Loucy (cell line): ENCODE measurements around the gene RAD50.

Source experiments
- CTCF ChIP-seq: fragments of 200-600 bp; sonication (generic); conservative IDR thresholded peaks from 2 replicates; pipeline ENCODE4 v1.5.1; 2014; ENCODE audit warnings: mild to moderate bottlenecking, antibody characterized with exemption, low read length
- EZH2phosphoT487 ChIP-seq: fragments of 200-600 bp; IDR thresholded peaks from 2 replicates; pipeline ENCODE4 v1.6.1; 2018; ENCODE audit warnings: antibody characterized with exemption, mild to moderate bottlenecking, moderate library complexity, borderline replicate concordance

DNA sequence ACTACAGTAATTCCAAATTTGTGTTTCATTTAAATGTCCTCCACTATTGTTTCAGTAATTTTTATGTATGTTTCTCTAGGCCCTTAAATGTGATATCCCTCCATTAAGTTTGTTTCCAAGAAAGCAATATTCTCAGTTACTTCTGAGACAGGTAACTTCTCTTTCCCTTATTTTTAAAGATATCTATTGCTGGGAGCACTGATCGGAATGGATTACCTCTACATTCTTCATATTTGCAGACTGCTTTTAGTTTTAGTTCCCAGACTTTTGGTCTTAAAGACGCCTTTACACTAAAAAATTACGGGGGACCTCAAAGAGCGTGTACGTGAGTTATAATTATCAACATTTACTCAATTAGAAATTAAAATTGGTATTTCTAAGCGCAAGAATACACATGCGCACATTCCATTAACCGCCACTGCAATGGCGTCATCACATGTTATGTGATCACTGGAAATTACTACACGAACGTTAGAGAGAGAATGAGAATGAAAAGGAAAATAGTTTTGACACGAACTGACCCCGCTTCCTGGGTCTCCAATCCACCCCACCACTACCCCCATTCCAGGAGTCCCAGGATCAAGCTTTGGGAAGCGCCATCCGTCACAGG, 519 bp upstream of the RAD50 start:
- TF ChIP-seq CTCF: no peak
- TF ChIP-seq EZH2phosphoT487: no peak
